HUES64 (cell line): Measurements from ENCODE around the gene EDC4. TPM values are rescaled to one million over a fixed set of nuclear protein-coding genes. Genes with fewer than 3 reads are reported as not detected.
"Not testable (repeated sequence)": the region's sequence is repeated elsewhere in the genome, so short reads cannot be mapped to it uniquely, and the experiment has no call there.

Experiments used
- H3K27ac ChIP-seq: 2 replicates; pipeline ENCODE4 v1.7.0; 2013; ENCODE audit warnings: low read depth, low read length, inconsistent platforms
- H3K27me3 ChIP-seq: 2 replicates; pipeline ENCODE4 v1.6.1; 2013; ENCODE audit warnings: mild to moderate bottlenecking, low read length; ENCODE audit not compliant: insufficient read depth
- H3K36me3 ChIP-seq: 2 replicates; pipeline ENCODE4 v1.6.1; 2013; ENCODE audit warnings: mild to moderate bottlenecking, low read length; ENCODE audit not compliant: insufficient read depth
- H3K4me1 ChIP-seq: 2 replicates; pipeline ENCODE4 v1.6.1; 2013; ENCODE audit warnings: mild to moderate bottlenecking, low read length, moderate library complexity; ENCODE audit not compliant: insufficient read depth
- H3K4me3 ChIP-seq: 2 replicates; pipeline ENCODE4 v1.5.1; 2013; ENCODE audit warnings: mild to moderate bottlenecking, low read length, moderate library complexity
- H3K9ac ChIP-seq: 2 replicates; pipeline ENCODE4 v1.6.1; 2013; ENCODE audit warnings: mild to moderate bottlenecking, low read depth, low read length
- H3K9me3 ChIP-seq: 2 replicates; pipeline ENCODE4 v1.6.1; 2013; ENCODE audit warnings: low read depth, low read length; ENCODE audit not compliant: insufficient read depth
- WGBS: fragments of 150-250, 120-280 bp; methylation state at CpG from one replicate; pipeline ENCODE4 v1.1.7; 2013; ENCODE audit warnings: missing lambda C conversion rate; 5-methylcytosine and 5-hydroxymethylcytosine counted together
- polyA plus RNA-seq, 2 experiments: library from polyadenylated mRNA; stranded (reverse); fragments of 50-300 nt; gene quantifications; one replicate each; pipeline ENCODE4 v1.2.3, GENCODE V29; 2013

Gene EDC4
- polyA plus RNA-seq (2013, experiment 1 of 2) = 55.6 TPM
- 50.1 TPM for polyA plus RNA-seq (2013, experiment 2 of 2)

GRCh38 chr16:67872631-67873434 is at the start of gene EDC4:
Gene EDC4, plus strand, starts transcription at chr16:67873052. Its CDS starts 210 bp downstream, at chr16:67873262.
- peak within 1 kb of the TSS; percentile 62 for H3K27ac ChIP-seq
- peak within 1 kb of the TSS; percentile 97 for H3K4me3 ChIP-seq
- H3K4me1 ChIP-seq = peaks cover 8% of the 10 kb centered on the region; the same call in 1 of the 2 replicates
- 5% methylated on average over 72 of the region's 72 CpGs for WGBS
- H3K36me3 ChIP-seq = peaks cover 63% of the 10 kb centered on the region
- no peaks in the 10 kb centered on the region for H3K9me3 ChIP-seq
- H3K27me3 ChIP-seq = no peaks in the 10 kb centered on the region
- peak within 1 kb of the TSS; percentile 93 for H3K9ac ChIP-seq

- peaks cover 8% of the 10 kb centered on the region for H3K4me1 ChIP-seq
- H3K9ac ChIP-seq = no peak overlapping the region
- H3K36me3 ChIP-seq = peaks cover 40% of the 10 kb centered on the region
- H3K9me3 ChIP-seq = no peaks in the 10 kb centered on the region
- H3K4me3 ChIP-seq = no peak overlapping the region
- no peaks in the 10 kb centered on the region for H3K27me3 ChIP-seq
- WGBS = 83% methylated on average over 8 of the region's 8 CpGs
- no peak overlapping the region for H3K27ac ChIP-seq
Observed at GRCh38 chr16:67825119-67825518, 47.7 kb upstream of the EDC4 start.

- Histone ChIP-seq H3K4me1 (peaks cover 8% of the 10 kb centered on the region), H3K27ac (no peak overlapping the region)
- 96% methylated on average over 14 of the region's 14 CpGs for WGBS
Observed at GRCh38 chr16:67825906-67826305, 46.9 kb upstream of the EDC4 start.

GRCh38 chr16:67828651-67829050 is 44.2 kb upstream of the EDC4 start:
- no peak overlapping the region for H3K27ac ChIP-seq
- H3K9ac ChIP-seq = no peak overlapping the region
- peaks cover 8% of the 10 kb centered on the region for H3K4me1 ChIP-seq
- H3K27me3 ChIP-seq = no peaks in the 10 kb centered on the region
- no peak overlapping the region for H3K4me3 ChIP-seq
- 97% methylated on average over 4 of the region's 4 CpGs for WGBS
- no peaks in the 10 kb centered on the region for H3K9me3 ChIP-seq
- peaks cover 60% of the 10 kb centered on the region for H3K36me3 ChIP-seq

More at GRCh38 chr16:67825906-67826305, 46.9 kb upstream of the EDC4 start:
- peaks cover 48% of the 10 kb centered on the region for H3K36me3 ChIP-seq
- H3K4me3 ChIP-seq = no peak overlapping the region
- H3K9me3 ChIP-seq = no peaks in the 10 kb centered on the region
- no peaks in the 10 kb centered on the region for H3K27me3 ChIP-seq
- H3K9ac ChIP-seq = no peak overlapping the region

- no peak overlapping the region for H3K27ac ChIP-seq
- 16% methylated on average over 3 of the region's 3 CpGs for WGBS
- peak overlapping the region; percentile 86 for H3K9ac ChIP-seq
- no peaks in the 10 kb centered on the region for H3K4me1 ChIP-seq
- no peaks in the 10 kb centered on the region for H3K9me3 ChIP-seq
- peaks cover 40% of the 10 kb centered on the region for H3K36me3 ChIP-seq
- peak overlapping the region; percentile 72 for H3K4me3 ChIP-seq
- no peaks in the 10 kb centered on the region for H3K27me3 ChIP-seq
Observed at GRCh38 chr16:67833030-67833414, 39.8 kb upstream of the EDC4 start.

- H3K27me3 ChIP-seq = no peaks in the 10 kb centered on the region
- peak overlapping the region; percentile 72 for H3K4me3 ChIP-seq
- H3K9me3 ChIP-seq = no peaks in the 10 kb centered on the region
- peaks cover 34% of the 10 kb centered on the region for H3K36me3 ChIP-seq
- H3K4me1 ChIP-seq = no peaks in the 10 kb centered on the region
- H3K9ac ChIP-seq = peak overlapping the region; percentile 86
- no peak overlapping the region for H3K27ac ChIP-seq
- 2% methylated on average over 49 of the region's 49 CpGs for WGBS
Observed at GRCh38 chr16:67833415-67834241, 39.2 kb upstream of the EDC4 start.

- Histone ChIP-seq H3K4me1 (no peaks in the 10 kb centered on the region), H3K27ac (no peak overlapping the region), H3K27me3 (no peaks in the 10 kb centered on the region), H3K9me3 (no peaks in the 10 kb centered on the region), H3K4me3 (peak overlapping the region; percentile 72), H3K36me3 (peaks cover 28% of the 10 kb centered on the region), H3K9ac (peak overlapping the region; percentile 86)
- 90% methylated on average over 10 of the region's 10 CpGs for WGBS
Observed at GRCh38 chr16:67834242-67834614, 38.6 kb upstream of the EDC4 start.

GRCh38 chr16:67837190-67837589 is 35.7 kb upstream of the EDC4 start:
- not testable (repeated sequence) for H3K4me1 ChIP-seq, H3K9me3 ChIP-seq, H3K4me3 ChIP-seq, H3K27me3 ChIP-seq, H3K27ac ChIP-seq, H3K36me3 ChIP-seq, H3K9ac ChIP-seq
- 94% methylated on average over 10 of the region's 10 CpGs for WGBS

GRCh38 chr16:67837811-67838210 is 35.0 kb upstream of the EDC4 start:
- Histone ChIP-seq H3K4me1 (peaks cover 5% of the 10 kb centered on the region; the same call in 1 of the 2 replicates), H3K36me3 (no peaks in the 10 kb centered on the region), H3K4me3 (no peak overlapping the region), H3K9me3 (no peaks in the 10 kb centered on the region), H3K27ac (no peak overlapping the region), H3K27me3 (no peaks in the 10 kb centered on the region), H3K9ac (no peak overlapping the region)
- 89% methylated on average over 2 of the region's 2 CpGs for whole genome bisulfite sequencing

- 57% methylated on average over 17 of the region's 17 CpGs for WGBS
- Histone ChIP-seq H3K9ac (peak overlapping the region; percentile 90), H3K27ac (peak overlapping the region; percentile 91), H3K9me3 (no peaks in the 10 kb centered on the region), H3K27me3 (no peaks in the 10 kb centered on the region), H3K4me1 (peaks cover 34% of the 10 kb centered on the region), H3K4me3 (peak overlapping the region; percentile 94), H3K36me3 (0 out of 2 replicates have a peak, but pooled peaks cover 5% of the 10 kb centered on the region)
Observed at GRCh38 chr16:67841198-67841815, 31.5 kb upstream of the EDC4 start.
